ENCODE measurements around the gene BFSP2.

DNA sequence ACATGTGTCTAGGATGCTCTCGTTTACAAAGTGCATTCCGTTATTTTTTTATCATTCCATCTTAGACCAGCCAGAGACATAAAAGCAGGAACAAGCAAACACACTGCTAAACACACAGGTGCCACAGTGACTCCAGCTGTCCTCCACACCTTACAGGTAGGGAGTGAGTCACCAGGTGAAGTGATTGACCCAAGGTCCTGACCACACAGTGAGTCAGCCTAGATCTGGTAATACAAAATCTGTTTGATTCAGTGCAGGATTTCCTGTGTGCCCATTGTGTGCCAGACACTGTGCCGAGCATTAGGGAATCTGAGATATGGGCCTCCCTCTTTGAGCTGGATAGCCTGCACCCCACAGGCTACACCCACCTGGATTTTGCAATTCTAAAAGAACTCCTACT is 16.7 kb upstream of the BFSP2 start:
- TF ChIP-seq, protein P1, sequence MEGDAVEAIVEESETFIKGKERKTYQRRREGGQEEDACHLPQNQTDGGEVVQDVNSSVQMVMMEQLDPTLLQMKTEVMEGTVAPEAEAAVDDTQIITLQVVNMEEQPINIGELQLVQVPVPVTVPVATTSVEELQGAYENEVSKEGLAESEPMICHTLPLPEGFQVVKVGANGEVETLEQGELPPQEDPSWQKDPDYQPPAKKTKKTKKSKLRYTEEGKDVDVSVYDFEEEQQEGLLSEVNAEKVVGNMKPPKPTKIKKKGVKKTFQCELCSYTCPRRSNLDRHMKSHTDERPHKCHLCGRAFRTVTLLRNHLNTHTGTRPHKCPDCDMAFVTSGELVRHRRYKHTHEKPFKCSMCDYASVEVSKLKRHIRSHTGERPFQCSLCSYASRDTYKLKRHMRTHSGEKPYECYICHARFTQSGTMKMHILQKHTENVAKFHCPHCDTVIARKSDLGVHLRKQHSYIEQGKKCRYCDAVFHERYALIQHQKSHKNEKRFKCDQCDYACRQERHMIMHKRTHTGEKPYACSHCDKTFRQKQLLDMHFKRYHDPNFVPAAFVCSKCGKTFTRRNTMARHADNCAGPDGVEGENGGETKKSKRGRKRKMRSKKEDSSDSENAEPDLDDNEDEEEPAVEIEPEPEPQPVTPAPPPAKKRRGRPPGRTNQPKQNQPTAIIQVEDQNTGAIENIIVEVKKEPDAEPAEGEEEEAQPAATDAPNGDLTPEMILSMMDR (IDR thresholded peaks at IDR 0.05): no peak
- no peak for TF ChIP-seq EZH2 (IDR thresholded peaks at IDR 0.05; ENCODE audit: borderline replicate concordance, insufficient read depth, low read depth, low read length, poor library complexity, severe bottlenecking)
